Measurements from ENCODE around the gene ATXN10.
"Not testable (repeated sequence)": the region's sequence is repeated elsewhere in the genome, so short reads cannot be mapped to it uniquely, and the experiment has no call there.

Gene ATXN10

DNA sequence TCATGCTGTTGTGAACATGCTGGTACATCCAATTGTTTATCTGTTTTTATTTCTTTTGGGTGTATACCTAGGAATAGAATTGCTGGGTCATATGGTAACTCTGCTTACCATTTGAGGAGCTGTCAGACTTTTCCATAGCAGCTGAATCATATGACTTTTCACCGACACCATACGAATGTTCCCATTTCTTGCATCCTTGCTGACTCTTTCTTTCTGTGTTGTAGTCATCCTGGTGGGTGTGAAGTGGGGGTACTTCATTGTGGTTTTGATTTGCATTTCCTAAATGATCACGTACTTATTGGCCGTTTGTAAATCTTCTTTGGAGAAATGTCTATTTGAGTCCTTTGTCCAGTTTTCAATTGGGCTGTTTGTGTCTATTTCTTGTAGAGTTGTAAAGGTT, 26.5 kb downstream of the ATXN10 start:
- TF ChIP-seq ZNF274 (IDR thresholded peaks at IDR 0.05; ENCODE audit: low read depth, low read length) = no peak
- H3K4me3 ChIP-seq (ENCODE audit: low read length) = no peak overlapping the region

DNA sequence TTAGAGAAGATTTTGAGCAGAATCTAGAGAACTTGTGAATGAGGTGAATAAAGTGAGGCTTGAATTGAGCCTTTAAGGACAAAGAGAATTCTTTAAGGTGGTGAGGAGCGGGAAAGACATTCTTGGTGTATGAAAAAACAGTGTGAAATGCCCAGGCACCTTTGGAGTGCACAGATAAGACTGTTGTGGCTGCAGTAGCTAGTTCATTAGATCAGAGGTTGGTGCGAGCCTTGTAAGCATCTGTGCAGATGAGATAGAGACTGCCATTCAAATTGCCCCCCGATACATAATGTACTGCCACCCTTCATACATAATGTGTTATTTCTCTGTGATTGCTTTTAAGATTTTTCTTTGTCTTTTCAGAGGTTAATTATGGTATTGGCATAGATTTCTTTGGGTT, 31.3 kb downstream of the ATXN10 start:
- H3K4me3 ChIP-seq (ENCODE audit: low read length) = no peak overlapping the region
- no peak for TF ChIP-seq ZNF274 (IDR thresholded peaks at IDR 0.05; ENCODE audit: low read depth, low read length)

GRCh38 chr22:45703758-45704157, 32.1 kb downstream of the ATXN10 start:
- no peak for TF ChIP-seq ZNF274 (IDR thresholded peaks at IDR 0.05; ENCODE audit: low read depth, low read length)

DNA sequence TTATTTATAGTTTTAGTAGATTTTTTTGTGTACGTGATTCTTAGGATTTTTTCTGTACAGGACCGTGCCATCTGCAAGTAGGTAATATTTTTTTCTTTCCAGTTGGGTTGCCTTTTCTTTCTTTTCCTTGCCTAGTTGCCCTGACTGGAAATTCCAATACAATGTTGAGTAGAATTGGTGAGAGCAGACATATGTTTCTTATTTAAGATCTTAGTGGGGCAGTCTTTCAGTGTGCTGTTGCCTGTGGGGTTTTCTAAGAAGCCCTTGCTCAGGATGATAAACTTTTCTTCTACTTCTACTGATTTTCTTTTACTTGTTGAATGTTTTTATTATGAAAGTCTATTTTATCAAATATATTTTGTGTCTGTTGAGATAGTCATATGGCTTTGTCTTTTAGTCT, 33.0 kb downstream of the ATXN10 start:
- no peak for TF ChIP-seq ZNF274 (IDR thresholded peaks at IDR 0.05; ENCODE audit: low read depth, low read length)
- no peak overlapping the region for H3K4me3 ChIP-seq (ENCODE audit: low read length)

More at GRCh38 chr22:45703758-45704157, 32.1 kb downstream of the ATXN10 start:
- no peak overlapping the region for H3K4me3 ChIP-seq (ENCODE audit: low read length)

DNA sequence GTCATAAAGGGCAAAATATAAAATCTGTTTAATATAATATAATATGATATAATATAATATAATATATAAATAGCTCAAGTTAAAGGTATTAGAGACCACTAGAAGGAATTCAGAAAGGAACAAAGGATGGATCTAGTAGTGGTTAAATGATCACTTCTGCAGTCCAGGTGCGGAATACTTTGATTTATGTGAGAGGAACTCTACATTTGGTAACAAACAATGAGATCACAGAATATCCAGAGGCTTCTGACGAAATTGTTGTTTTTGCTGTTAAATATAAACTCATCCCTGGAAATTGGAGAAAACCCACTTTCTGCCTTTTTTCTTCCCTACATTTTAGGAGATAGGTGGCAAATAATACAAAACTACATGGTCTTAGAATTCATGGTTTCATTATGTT, 36.0 kb downstream of the ATXN10 start:
- no peak overlapping the region for H3K4me3 ChIP-seq (ENCODE audit: low read length)
- TF ChIP-seq ZNF274 (IDR thresholded peaks at IDR 0.05; ENCODE audit: low read depth, low read length) = no peak

DNA sequence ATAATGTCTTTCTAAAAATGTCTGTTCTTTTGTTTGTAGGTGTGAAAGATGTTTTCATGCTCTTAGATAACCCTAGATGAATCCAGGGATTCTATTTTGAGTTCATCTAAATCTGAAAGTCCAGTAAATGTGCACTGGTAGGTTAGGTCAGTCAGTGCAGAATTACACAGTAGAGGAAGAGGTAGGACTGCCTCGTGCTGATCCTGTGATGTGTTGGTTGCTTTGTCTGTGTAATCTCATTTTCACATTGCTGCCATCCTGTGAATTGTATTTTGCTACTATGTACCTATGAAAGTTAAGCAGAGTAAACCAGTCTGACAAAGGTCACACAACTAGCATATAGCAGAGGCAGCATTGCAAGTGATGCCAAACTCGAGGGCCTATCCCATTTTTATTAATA, 36.5 kb downstream of the ATXN10 start:
- no peak overlapping the region for H3K4me3 ChIP-seq (ENCODE audit: low read length)
- TF ChIP-seq ZNF274 (IDR thresholded peaks at IDR 0.05; ENCODE audit: low read depth, low read length) = no peak

- H3K4me3 ChIP-seq (ENCODE audit: low read length) = no peak overlapping the region
- no peak for TF ChIP-seq ZNF274 (IDR thresholded peaks at IDR 0.05; ENCODE audit: low read depth, low read length)
Measured at GRCh38 chr22:45709060-45709739, 37.6 kb downstream of the ATXN10 start.

GRCh38 chr22:45709866-45710265, 38.2 kb downstream of the ATXN10 start:
- no peak overlapping the region for H3K4me3 ChIP-seq (ENCODE audit: low read length)
- TF ChIP-seq ZNF274 (IDR thresholded peaks at IDR 0.05; ENCODE audit: low read depth, low read length) = no peak

DNA sequence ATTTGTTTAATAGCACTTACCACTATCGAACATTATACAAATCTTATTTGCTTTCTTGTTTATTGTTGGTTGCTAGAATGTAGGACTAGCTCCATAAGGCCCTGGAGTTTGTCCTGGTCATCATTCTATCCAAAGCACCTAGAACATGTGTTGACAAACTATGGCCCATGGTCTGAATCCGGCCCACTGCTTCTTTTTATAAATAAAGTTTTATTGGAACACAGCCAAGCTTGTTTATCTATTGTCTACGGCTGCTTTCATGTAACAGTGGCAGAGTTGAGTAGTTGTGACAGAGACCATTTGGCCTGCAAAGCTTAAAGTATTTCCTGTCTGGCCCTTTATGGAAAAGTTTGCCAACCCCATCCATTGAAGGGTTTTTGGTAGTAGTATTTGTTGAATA, 38.8 kb downstream of the ATXN10 start:
- TF ChIP-seq ZNF274 (IDR thresholded peaks at IDR 0.05; ENCODE audit: low read depth, low read length) = no peak
- H3K4me3 ChIP-seq (ENCODE audit: low read length) = no peak overlapping the region

- H3K4me3 ChIP-seq (ENCODE audit: low read length) = not testable (repeated sequence)
Measured at GRCh38 chr22:45714390-45714789, 42.8 kb downstream of the ATXN10 start.

DNA sequence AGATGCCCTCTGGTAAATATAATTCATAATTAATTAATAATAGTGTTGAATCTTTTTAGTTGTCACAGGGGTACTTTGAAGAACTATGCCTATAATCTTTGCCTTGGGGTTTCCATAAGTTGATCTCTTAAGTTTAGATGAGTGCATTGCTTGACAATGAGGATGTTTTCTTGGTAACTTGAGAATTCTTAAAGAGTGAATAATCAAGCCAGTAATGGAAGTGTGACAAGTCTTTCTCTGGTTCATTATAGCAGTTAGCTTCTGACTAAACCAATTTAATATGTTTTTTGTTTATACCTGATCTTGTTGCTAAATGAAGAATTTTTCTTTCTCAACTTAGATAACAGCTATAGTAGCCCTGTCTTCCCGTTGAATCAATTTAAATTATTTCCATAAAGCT, 46.2 kb downstream of the ATXN10 start:
- no peak for TF ChIP-seq ZNF274 (IDR thresholded peaks at IDR 0.05; ENCODE audit: low read depth, low read length)
- no peak overlapping the region for H3K4me3 ChIP-seq (ENCODE audit: low read length)

- TF ChIP-seq ZNF274 (IDR thresholded peaks at IDR 0.05; ENCODE audit: low read depth, low read length) = no peak
- H3K4me3 ChIP-seq (ENCODE audit: low read length) = no peak overlapping the region
Measured at GRCh38 chr22:45718391-45718790, 46.8 kb downstream of the ATXN10 start.

GRCh38 chr22:45720839-45721378, 49.3 kb downstream of the ATXN10 start:
- TF ChIP-seq ZNF274 (IDR thresholded peaks at IDR 0.05; ENCODE audit: low read depth, low read length) = no peak
- no peak overlapping the region for H3K4me3 ChIP-seq (ENCODE audit: low read length)

GRCh38 chr22:45722006-45722405, 50.4 kb downstream of the ATXN10 start:
- no peak overlapping the region for H3K4me3 ChIP-seq (ENCODE audit: low read length)
- no peak for TF ChIP-seq ZNF274 (IDR thresholded peaks at IDR 0.05; ENCODE audit: low read depth, low read length)

DNA sequence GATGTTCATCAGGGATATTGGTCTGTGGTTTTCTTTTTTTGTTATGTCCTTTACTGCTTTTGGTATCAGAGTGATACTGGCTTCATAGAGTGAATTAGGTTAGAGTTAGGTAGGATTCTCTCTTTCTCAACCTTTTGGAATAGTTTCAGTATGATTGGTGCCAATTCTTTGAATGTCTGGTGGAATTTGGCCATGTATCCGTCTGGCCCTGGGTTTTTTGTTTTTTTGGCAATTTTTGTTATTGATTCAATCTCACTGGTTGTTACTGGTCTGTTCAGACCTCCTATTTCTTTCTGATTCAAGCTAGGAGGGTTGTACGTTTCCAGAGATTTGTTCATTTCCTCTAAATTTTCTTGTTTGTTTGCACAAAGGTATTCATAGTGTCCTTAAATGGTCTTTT, 54.4 kb downstream of the ATXN10 start:
- no peak for TF ChIP-seq ZNF274 (IDR thresholded peaks at IDR 0.05; ENCODE audit: low read depth, low read length)
- H3K4me3 ChIP-seq (ENCODE audit: low read length) = no peak overlapping the region

Data from GM08714 (cell line).